Stomach smooth muscle (tissue), 2 donors: ENCODE results near the gene FBXO7.

ENCODE experiments used
- H3K27ac ChIP-seq: one replicate; pipeline ENCODE4 v1.7.0; 2013; ENCODE audit warnings: mild to moderate bottlenecking, low read length, inconsistent platforms
- H3K27me3 ChIP-seq, 2 donors: one replicate each; pipeline ENCODE4 v1.7.0; 2013; ENCODE audit warnings: low read length in 2 of 2; ENCODE audit not compliant: insufficient read depth in 2 of 2, control insufficient read depth in 1 of 2
- H3K36me3 ChIP-seq, 2 donors: one replicate each; pipeline ENCODE4 v1.7.0; 2013; ENCODE audit warnings: low read length in 2 of 2; ENCODE audit not compliant: control insufficient read depth in 2 of 2, insufficient read depth in 2 of 2
- H3K4me1 ChIP-seq: one replicate; pipeline ENCODE4 v1.7.0; 2013; ENCODE audit warnings: low read length; ENCODE audit not compliant: control insufficient read depth, insufficient read depth
- H3K4me3 ChIP-seq, 2 donors: one replicate each; pipeline ENCODE4 v1.7.0; 2013; ENCODE audit warnings: low read length in 2 of 2
- H3K9ac ChIP-seq, 2 donors: one replicate each; pipeline ENCODE4 v1.7.0; 2013; ENCODE audit warnings: low read length in 2 of 2, mild to moderate bottlenecking in 1 of 2
- H3K9me3 ChIP-seq, 2 donors: one replicate each; pipeline ENCODE4 v1.7.0; 2013; ENCODE audit warnings: low read length in 2 of 2; ENCODE audit not compliant: control insufficient read depth in 2 of 2
- donor health status: healthy.
- donor health status: Pancreatic carcinoma.

Gene FBXO7

DNA sequence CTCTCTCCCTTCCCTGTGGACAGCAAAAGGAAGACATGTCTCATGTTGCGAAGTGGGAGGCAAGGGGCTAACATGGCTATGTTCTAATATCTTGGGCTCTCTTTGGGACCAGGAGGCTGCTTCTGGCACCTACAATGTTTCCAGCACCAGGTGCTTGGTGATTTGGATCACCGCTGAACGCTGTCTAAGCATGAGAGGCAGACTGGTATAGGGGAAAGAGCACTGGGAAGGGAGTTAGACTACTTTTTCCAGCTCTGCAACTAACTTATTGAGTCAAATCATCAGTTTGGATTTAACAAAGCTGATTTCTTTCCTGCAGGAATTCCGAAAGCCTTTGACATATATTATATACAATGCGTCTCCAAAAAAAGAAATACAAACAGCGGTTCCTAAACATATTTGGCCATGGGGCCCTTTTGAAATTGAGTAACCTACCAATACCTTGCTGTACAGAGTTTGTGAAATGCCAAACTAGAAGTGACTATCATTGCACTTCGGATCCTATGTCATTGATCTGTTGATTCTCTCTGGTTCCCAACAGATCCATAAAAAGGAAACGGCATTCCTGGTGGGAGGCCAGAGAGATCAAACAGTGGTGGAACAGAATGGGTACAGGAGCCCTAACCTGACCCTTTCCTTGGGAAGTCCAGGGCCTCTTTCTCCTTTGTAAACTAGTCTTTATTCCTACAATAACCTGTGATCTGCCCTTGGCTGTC is 37.8 kb downstream of the FBXO7 start:
- H3K27me3 ChIP-seq = no peaks in the 10 kb centered on the region

DNA sequence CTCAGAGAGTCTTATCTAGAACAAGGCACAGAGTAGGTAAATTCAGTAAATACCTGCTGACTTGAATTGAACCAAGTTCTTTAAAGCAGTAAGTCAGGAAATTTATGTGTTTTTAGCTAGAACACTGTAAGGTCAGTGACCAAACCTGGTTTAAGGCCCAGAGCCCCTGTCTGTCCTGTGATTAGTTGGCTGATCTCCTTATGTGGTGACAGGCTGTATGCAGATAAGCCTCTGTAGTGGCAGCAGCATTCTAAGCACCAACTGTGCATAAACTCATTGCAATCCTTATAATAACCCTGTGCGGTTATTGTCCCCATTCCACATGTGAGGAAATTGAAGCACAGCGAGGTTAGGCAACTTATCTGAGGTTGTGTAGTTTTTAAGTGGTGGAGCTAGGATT is 40.5 kb downstream of the FBXO7 start:
- H3K9ac ChIP-seq = no peak overlapping the region
- H3K36me3 ChIP-seq = no peaks in the 10 kb centered on the region
- H3K4me3 ChIP-seq = no peak overlapping the region
- no peak overlapping the region for H3K27ac ChIP-seq
- H3K4me1 ChIP-seq = no peaks in the 10 kb centered on the region
- no peaks in the 10 kb centered on the region for H3K27me3 ChIP-seq
- peaks cover 0 to 5% of the 10 kb centered on the region in 2 donors for H3K9me3 ChIP-seq

More for the DNA sequence above, 37.8 kb downstream of the FBXO7 start:
- H3K27ac ChIP-seq = no peak overlapping the region
- no peaks in the 10 kb centered on the region for H3K4me1 ChIP-seq
- H3K4me3 ChIP-seq = no peak overlapping the region
- H3K36me3 ChIP-seq = no peaks in the 10 kb centered on the region
- H3K9me3 ChIP-seq = no peaks in the 10 kb centered on the region
- H3K9ac ChIP-seq = no peak overlapping the region

DNA sequence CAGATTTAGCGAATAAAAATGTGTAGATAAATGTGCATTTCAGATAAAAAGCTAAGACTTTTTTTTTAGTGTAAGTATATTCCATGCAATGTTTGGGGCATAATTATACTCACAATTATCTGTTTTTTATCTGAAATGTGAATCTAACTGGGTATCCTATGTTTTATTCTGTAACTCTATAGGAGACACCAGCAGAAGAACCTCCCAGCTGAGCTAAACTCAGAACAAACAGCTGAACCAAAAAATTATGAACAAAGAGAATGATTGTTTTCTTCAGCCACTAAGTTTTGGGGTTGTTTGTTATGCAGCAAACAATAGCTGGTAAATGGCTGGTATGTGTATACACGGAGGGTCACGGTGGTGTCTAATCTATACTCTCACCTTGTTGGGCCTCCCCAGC is 42.9 kb downstream of the FBXO7 start:
- Histone ChIP-seq H3K9ac (no peak overlapping the region), H3K9me3 (peaks cover 0 to 5% of the 10 kb centered on the region in 2 donors), H3K4me3 (no peak overlapping the region), H3K27ac (no peak overlapping the region), H3K36me3 (no peaks in the 10 kb centered on the region), H3K4me1 (no peaks in the 10 kb centered on the region), H3K27me3 (no peaks in the 10 kb centered on the region)

DNA sequence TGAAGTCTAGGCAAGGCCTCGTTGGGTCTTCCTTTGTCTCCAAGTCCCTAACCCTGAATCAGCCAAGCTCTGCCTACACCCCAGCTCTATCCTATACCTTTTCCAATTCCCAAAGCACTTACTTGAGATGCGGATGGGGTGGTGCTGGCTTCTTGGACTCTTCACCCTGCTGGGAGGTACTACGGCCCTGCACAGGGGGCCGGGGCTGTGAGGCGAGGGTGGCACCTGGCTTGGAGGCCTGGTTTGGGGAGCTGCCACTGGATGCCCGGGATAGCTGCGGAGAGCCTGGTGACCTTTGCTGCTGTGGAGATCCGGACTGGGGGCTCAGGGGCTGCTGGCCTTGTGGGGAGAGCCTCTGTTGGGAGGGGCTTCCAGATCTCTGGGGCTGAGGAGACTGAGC is 43.3 kb downstream of the FBXO7 start:
- Histone ChIP-seq H3K36me3 (no peaks in the 10 kb centered on the region), H3K4me1 (no peaks in the 10 kb centered on the region), H3K27ac (no peak overlapping the region), H3K9me3 (peaks cover 0 to 5% of the 10 kb centered on the region in 2 donors), H3K9ac (no peak overlapping the region), H3K4me3 (no peak overlapping the region), H3K27me3 (no peaks in the 10 kb centered on the region)

DNA sequence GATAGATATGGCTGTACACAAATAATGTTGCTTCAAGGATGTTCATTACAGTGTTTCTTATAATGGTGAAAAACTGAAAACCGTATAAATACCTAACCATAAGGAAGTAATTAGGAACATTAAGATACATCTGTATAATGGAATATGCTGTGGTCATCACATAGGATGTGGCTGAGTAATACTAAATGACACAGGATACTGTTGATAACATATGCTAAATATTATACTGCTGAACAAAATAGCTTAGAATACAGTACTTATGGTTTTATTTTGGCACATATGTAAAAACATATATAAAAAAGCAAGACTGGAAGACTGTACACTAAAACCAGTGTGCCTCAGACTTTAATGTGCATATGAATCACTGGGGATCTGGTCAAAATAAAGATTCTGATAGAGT is 43.8 kb downstream of the FBXO7 start:
- Histone ChIP-seq H3K27ac (no peak overlapping the region), H3K27me3 (no peaks in the 10 kb centered on the region), H3K9me3 (peaks cover 0 to 5% of the 10 kb centered on the region in 2 donors), H3K9ac (no peak overlapping the region), H3K4me1 (no peaks in the 10 kb centered on the region), H3K36me3 (no peaks in the 10 kb centered on the region), H3K4me3 (no peak overlapping the region)

DNA sequence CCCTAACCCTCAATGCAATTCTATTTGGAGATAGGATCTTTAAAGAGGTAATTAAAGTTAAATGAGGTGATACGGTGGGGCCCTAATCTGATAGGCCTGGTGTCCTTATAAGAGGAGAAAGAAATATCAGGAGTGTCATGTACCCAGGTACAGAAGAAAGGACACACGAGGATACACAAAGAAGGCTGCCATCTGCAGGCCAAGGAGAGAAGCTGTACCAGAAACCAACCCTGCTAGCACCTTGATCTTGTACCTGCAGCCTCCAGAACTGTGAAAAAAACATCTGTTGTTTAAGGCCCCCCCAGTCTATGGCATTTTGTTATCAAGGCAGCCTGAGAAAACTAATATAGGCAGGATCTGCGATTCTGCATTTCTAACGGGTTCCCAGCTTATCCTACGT is 44.2 kb downstream of the FBXO7 start:
- no peaks in the 10 kb centered on the region for H3K27me3 ChIP-seq
- peaks cover 0 to 5% of the 10 kb centered on the region in 2 donors for H3K9me3 ChIP-seq
- no peak overlapping the region for H3K27ac ChIP-seq
- H3K4me1 ChIP-seq = no peaks in the 10 kb centered on the region
- H3K4me3 ChIP-seq = no peak overlapping the region
- H3K36me3 ChIP-seq = no peaks in the 10 kb centered on the region
- H3K9ac ChIP-seq = no peak overlapping the region

DNA sequence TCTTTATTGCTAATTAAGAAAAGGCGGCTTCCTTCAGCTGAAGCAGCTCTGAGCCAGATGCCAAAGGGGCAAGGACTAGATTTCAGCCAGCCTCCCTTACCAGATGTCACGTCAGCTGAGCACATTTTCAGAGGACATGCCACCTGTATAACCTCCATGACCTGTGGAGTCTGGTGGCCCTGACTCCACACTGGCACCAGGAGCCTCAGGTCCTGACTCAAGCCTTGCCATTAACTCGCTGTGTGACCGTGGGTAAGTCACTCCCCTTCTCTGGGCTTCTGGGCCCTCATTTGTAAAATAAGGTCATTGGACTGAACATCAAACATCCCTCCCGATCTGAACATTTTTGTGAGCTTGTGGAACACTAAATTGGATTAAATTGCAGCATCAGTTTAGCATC is 46.0 kb downstream of the FBXO7 start:
- Histone ChIP-seq H3K9ac (no peak overlapping the region), H3K27ac (no peak overlapping the region), H3K36me3 (no peaks in the 10 kb centered on the region), H3K4me3 (no peak overlapping the region), H3K27me3 (no peaks in the 10 kb centered on the region), H3K9me3 (peaks cover 0 to 5% of the 10 kb centered on the region in 2 donors), H3K4me1 (no peaks in the 10 kb centered on the region)

DNA sequence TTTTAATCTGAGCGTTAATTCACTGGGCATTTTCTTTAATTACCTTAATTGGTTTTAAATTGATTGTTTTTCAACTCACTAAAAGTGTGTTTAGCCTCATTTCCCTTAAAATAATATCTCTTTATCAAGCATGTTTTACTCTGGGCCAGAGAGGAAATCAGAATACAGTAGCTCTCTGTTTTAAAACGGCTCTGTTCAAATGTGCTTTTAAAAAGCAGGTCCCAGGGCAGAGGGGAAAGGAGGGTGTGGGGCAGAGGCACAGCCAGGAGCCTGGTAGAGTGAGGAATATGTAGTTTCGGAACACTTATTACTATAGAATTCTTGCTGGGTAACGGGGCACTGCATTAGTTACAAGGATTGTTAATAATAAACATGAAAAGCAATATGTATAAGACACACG is 47.6 kb downstream of the FBXO7 start:
- H3K9ac ChIP-seq = no peak overlapping the region

DNA sequence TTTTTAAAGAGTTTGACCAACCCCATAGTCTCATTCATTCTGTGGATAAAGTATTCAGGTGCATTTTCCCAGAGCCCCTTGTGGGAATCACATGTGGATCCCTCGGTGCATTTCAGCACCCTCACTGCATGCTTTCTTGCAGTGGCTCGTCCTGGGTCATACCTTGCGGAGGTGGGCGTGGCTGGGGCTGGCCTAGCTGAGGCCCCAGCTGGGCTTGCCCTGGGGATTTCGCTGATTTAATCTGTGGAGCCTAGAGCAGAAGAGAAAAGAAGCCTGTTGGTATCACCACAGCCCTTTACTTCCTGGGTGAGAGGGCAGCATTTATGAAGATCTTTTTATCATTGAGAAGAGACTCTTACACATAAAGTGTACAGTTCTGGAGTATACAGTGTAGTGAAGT is 53.1 kb downstream of the FBXO7 start:
- H3K9ac ChIP-seq = no peak overlapping the region
- peaks cover 23% of the 10 kb centered on the region for H3K4me1 ChIP-seq
- no peaks in the 10 kb centered on the region for H3K36me3 ChIP-seq
- H3K27me3 ChIP-seq = peaks cover 0 to 5% of the 10 kb centered on the region in 2 donors
- H3K4me3 ChIP-seq = no peak overlapping the region
- no peaks in the 10 kb centered on the region for H3K9me3 ChIP-seq
- no peak overlapping the region for H3K27ac ChIP-seq

More for the DNA sequence above, 47.6 kb downstream of the FBXO7 start:
- no peaks in the 10 kb centered on the region for H3K4me1 ChIP-seq
- H3K27me3 ChIP-seq = no peaks in the 10 kb centered on the region
- H3K36me3 ChIP-seq = no peaks in the 10 kb centered on the region
- H3K9me3 ChIP-seq = peaks cover 0 to 5% of the 10 kb centered on the region in 2 donors
- no peak overlapping the region for H3K4me3 ChIP-seq
- no peak overlapping the region for H3K27ac ChIP-seq

DNA sequence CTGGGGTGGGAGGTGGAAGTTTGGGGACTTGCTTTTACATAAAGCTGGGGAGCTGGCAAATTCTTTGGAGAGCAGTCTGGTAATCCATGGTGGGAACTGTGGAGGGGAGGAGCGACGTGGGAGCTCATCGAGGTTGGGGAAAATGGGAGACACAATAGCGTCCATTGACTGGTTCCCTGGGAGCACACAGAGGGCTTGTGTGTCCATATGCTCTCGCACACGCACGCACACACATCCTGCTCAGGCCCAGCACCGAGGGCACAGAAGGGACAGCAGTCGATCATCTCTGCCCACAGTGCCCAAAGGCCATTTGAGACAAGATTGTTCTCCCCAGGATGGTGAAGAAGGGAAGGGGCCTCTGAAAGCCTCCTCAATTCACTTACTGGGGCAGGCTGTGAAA is 53.7 kb downstream of the FBXO7 start:
- H3K4me3 ChIP-seq = no peak overlapping the region
- H3K27ac ChIP-seq = peak overlapping the region; percentile 58
- peaks cover 26% of the 10 kb centered on the region for H3K4me1 ChIP-seq
- peak overlapping the region in 1 of 2 donors; percentile 13 for H3K9ac ChIP-seq
- H3K36me3 ChIP-seq = no peaks in the 10 kb centered on the region
- H3K27me3 ChIP-seq = peaks cover 3 to 5% of the 10 kb centered on the region in 2 donors
- H3K9me3 ChIP-seq = no peaks in the 10 kb centered on the region
